Kidney (tissue), 14 donors: Measurements from ENCODE around the gene CEMIP. TPM values are rescaled to one million over a fixed set of nuclear protein-coding genes. Genes with fewer than 3 reads are reported as not detected.

ENCODE experiments used
- DNase-seq, 5 donors: peaks; one replicate each; pipeline ENCODE4 v3.0.0-alpha.2; 2013 to 2020
- FAIRE-seq: peaks from 2 replicates; lab custom pipeline; 2012; peaks lifted over from hg19 to GRCh38; lab: Jason Lieb, UNC
- H3K27ac ChIP-seq, 2 donors: one replicate each; pipeline ENCODE4 v1.7.0; 2013; ENCODE audit warnings: low read depth in 2 of 2, low read length in 2 of 2, inconsistent platforms in 1 of 2
- H3K27me3 ChIP-seq: one replicate; pipeline ENCODE4 v1.7.1; 2013; ENCODE audit warnings: low read length, inconsistent platforms; ENCODE audit not compliant: control insufficient read depth, insufficient read depth
- H3K36me3 ChIP-seq, 3 donors: one replicate each; pipeline versions ENCODE4 v1.7.0 to v1.7.1; 2013; ENCODE audit warnings: low read length in 3 of 3, control low read depth in 1 of 3, inconsistent platforms in 1 of 3; ENCODE audit not compliant: insufficient read depth in 3 of 3, control insufficient read depth in 2 of 3
- H3K4me1 ChIP-seq, 3 donors: one replicate each; pipeline versions ENCODE4 v1.7.0 to v1.7.1; 2013; ENCODE audit warnings: low read length in 3 of 3, inconsistent platforms in 1 of 3, low read depth in 1 of 3; ENCODE audit not compliant: control insufficient read depth in 2 of 3, insufficient read depth in 2 of 3
- H3K4me3 ChIP-seq, 3 donors: one replicate each; pipeline versions ENCODE4 v1.7.0 to v1.8.1; 2013; ENCODE audit warnings: low read length in 3 of 3, control low read depth in 1 of 3, inconsistent platforms in 1 of 3
- H3K9ac ChIP-seq, 3 donors: one replicate each; pipeline versions ENCODE4 v1.7.0 to v1.7.1; 2013; ENCODE audit warnings: low read length in 3 of 3, control low read depth in 1 of 3, inconsistent platforms in 1 of 3
- H3K9me3 ChIP-seq, 3 donors: one replicate each; pipeline versions ENCODE4 v1.7.0 to v1.7.1; 2013; ENCODE audit warnings: low read length in 3 of 3, control low read depth in 1 of 3, inconsistent platforms in 1 of 3; ENCODE audit not compliant: control insufficient read depth in 2 of 3, insufficient read depth in 1 of 3
- intact Hi-C: fragments of 100-400 bp; cut with DNase I; formaldehyde crosslinking; loops from one replicate; pipeline ENCODE4 v1.11.1; 2022
- polyA plus RNA-seq: library from polyadenylated mRNA; stranded (reverse); fragments of 350-450 nt; fragmentation: Illumina TruSeq; extraction: RNeasy Lipid Tissue Mini Kit (QIAGEN cat#74804); gene quantifications from one replicate; pipeline ENCODE4 v1.2.3, GENCODE V29; 2014; ENCODE audit warnings: low read depth, low replicate concordance; ENCODE audit not compliant: insufficient read depth
- total RNA-seq: library from RNA; stranded (reverse); fragmentation: NEBNext Ultra II Directional; extraction: Animal tissue kit (Norgen Biotek cat#: 25700); gene quantifications from one replicate; pipeline ENCODE4 v1.2.1, GENCODE V29; 2021
- TF ChIP-seq, protein P1 (sequence below): IDR thresholded peaks from 3 replicates; pipeline ENCODE4 v1.5.1; 2012; ENCODE audit warnings: mild to moderate bottlenecking, moderate library complexity, borderline replicate concordance; ENCODE audit not compliant: insufficient read depth; ENCODE audit errors: extremely low read depth
- donor health status: control.
- donor health status: control.
- donor health status: control.
- donor health status: control.
- donor health status: control.
- donor health status: DM: yes; HTN: yes; CAD: no.
- donor health status: Normal renal cell carcinoma (clear cell type).

CEMIP gene
- total and polyA plus RNA-seq, 2 donors from 2014 or later, result 0.11 to 0.57 TPM

DNA sequence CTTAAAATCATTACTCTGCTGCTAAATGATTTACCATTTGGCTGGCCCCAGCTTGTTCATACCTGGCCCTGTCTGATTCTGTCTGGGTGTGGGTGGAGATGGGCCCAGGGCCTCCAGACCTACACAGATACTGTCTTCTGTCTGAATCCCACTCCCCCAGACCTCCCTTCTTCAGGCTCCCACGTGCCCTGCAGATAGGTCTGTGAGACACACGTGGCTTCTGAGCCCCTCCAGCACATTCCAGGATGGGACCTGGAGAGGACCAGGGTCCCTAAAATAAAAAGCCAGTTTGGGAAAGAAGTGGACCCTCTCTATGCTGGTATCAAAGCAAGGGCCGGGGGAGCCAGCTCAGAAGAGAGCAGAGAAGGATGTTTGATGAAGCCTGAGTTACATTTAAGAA lies 14.6 kb upstream of the CEMIP start:
- Histone ChIP-seq H3K9ac (peak overlapping the region in 1 of 3 donors; percentile 12), H3K27me3 (no peaks in the 10 kb centered on the region), H3K9me3 (no peaks in the 10 kb centered on the region), H3K36me3 (no peaks in the 10 kb centered on the region), H3K27ac (no peak overlapping the region), H3K4me1 (no peaks in the 10 kb centered on the region), H3K4me3 (no peak overlapping the region)
- TF ChIP-seq, protein P1, sequence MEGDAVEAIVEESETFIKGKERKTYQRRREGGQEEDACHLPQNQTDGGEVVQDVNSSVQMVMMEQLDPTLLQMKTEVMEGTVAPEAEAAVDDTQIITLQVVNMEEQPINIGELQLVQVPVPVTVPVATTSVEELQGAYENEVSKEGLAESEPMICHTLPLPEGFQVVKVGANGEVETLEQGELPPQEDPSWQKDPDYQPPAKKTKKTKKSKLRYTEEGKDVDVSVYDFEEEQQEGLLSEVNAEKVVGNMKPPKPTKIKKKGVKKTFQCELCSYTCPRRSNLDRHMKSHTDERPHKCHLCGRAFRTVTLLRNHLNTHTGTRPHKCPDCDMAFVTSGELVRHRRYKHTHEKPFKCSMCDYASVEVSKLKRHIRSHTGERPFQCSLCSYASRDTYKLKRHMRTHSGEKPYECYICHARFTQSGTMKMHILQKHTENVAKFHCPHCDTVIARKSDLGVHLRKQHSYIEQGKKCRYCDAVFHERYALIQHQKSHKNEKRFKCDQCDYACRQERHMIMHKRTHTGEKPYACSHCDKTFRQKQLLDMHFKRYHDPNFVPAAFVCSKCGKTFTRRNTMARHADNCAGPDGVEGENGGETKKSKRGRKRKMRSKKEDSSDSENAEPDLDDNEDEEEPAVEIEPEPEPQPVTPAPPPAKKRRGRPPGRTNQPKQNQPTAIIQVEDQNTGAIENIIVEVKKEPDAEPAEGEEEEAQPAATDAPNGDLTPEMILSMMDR, result no peak
- FAIRE-seq (no peak), DNase-seq (no peak)
- intact Hi-C loops, result no loop called here

DNA sequence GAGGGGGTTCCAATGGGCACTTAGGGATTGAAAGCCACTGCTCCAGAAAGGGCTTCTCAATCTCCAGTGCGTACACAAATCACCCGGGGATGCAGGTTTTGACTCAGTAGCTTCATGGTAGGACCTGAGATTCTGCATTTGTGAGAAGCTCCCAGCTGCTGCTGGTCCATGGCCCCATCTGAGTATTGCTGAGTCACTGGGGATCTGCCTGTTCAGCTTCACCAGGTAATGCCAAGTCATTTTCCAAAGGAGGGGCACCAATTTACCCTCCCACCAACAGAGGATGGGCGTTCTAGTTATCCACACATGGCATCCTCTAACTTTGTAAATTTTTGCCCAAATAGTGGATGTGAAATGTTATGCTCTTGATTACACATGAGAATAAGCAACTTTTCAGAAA lies 12.9 kb upstream of the CEMIP start:
- H3K27me3 ChIP-seq, result no peaks in the 10 kb centered on the region
- H3K36me3 ChIP-seq, result no peaks in the 10 kb centered on the region
- no peak overlapping the region for H3K4me3 ChIP-seq
- no peak overlapping the region for H3K9ac ChIP-seq
- H3K27ac ChIP-seq, result no peak overlapping the region
- no peak for DNase-seq
- TF ChIP-seq, protein P1, result no peak
- FAIRE-seq, result no peak
- no peaks in the 10 kb centered on the region for H3K4me1 ChIP-seq
- intact Hi-C loops, result no loop called here
- H3K9me3 ChIP-seq, result no peaks in the 10 kb centered on the region

DNA sequence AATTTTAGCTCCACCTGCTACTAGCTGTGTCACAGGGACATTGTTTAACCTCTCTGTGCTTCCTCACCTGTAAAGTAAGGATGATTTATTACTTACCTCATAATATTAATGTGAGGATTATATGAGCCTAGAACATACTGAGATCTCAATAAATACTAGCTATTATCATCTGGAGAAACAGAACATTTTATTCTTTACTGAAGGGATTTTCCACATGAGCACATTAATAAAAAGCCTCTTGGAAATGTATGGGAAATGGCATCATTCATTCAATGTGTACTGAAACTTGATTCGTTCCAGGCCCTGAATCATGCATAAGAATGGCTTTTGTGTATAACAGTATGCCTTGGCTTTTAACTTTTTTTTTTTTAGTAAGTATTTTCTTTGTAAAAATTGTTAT lies 11.0 kb upstream of the CEMIP start:
- TF ChIP-seq, protein P1, result no peak
- Histone ChIP-seq H3K27me3 (no peaks in the 10 kb centered on the region), H3K27ac (no peak overlapping the region), H3K9me3 (no peaks in the 10 kb centered on the region), H3K4me1 (no peaks in the 10 kb centered on the region), H3K4me3 (no peak overlapping the region), H3K36me3 (no peaks in the 10 kb centered on the region), H3K9ac (no peak overlapping the region)
- intact Hi-C loops, result no loop called here
- FAIRE-seq (no peak), DNase-seq (no peak)
